GM19351 (cell line): ENCODE data around the gene SCAMP4.

Experiments used
- ATAC-seq: cut with Tn5 transposase; IDR thresholded peaks from one replicate; pipeline ENCODE4 v1.9.1; 2021; ENCODE audit warnings: mild to moderate bottlenecking, moderate library complexity; ENCODE audit not compliant: unreplicated experiment

SCAMP4 gene

DNA sequence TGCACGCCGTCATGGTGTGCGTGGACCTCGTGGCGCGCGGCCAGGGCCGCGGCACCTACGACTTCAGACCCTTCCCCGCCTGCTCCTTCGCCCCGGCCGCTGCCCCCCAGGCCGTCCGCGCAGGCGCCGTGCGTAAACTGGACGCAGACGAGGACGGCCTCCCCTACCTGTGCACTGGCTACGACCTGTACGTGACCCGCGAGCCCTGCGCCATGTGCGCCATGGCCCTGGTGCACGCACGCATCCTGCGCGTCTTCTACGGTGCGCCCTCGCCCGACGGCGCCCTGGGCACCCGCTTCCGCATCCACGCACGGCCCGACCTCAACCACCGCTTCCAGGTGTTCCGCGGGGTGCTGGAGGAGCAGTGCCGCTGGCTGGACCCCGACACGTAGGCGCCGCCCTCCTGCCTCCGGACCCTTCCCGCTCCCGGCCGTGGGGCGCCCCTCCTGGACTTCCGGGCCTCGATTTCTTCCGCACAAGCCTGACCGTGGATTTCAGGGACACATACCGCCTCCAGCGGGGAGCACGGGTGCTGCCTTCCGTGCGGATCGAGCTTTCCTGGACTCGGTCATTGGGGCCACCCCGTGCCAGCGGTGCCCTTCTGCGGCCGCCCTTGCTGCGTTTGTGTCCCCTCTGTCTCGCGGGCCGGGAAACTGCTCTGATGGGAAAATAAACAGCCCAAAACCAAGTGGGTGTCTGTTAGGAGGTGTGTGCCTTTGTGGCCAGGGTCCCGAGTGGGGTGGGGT lies 7.7 kb downstream of the SCAMP4 start:
- no peak for ATAC-seq

DNA sequence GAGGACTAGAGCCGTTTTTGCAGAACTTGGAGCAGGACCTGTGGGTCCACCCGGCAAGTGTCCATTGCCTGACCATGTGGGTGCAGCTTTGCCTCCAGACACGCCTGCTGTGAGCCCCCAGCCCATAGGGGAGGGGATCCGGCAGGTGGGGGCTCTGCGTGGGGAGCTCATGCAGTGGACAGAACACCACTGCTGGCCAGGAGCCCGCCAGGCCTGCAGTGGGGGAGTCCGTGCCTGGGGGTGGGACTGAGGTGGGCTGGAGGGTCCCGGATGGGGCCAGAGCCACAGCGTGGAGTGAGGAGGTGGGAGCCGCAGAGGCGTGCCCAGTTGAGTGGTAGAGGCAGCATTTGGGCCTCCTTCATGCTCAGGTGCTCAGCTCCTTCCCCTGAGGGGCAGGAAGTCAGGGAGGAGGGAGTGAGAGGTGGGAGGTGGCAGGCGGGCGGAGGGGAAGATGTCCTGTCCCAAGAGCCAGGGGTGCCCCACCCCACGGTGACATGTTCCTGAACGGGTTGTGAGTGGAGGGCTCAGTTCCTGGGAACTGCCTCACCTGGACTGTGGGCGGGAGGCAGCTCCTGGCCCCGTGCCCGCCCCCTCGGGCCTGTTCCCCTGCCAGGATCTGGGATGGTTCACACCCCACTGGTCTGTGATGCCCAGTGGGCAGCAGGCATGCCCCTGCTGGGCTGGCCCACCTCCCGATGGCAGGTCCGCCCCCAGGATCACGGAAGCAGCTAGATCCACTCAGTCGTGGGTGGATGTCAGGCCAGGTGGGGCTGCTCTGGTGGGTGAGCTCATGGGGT lies 8.8 kb downstream of the SCAMP4 start:
- no peak for ATAC-seq

DNA sequence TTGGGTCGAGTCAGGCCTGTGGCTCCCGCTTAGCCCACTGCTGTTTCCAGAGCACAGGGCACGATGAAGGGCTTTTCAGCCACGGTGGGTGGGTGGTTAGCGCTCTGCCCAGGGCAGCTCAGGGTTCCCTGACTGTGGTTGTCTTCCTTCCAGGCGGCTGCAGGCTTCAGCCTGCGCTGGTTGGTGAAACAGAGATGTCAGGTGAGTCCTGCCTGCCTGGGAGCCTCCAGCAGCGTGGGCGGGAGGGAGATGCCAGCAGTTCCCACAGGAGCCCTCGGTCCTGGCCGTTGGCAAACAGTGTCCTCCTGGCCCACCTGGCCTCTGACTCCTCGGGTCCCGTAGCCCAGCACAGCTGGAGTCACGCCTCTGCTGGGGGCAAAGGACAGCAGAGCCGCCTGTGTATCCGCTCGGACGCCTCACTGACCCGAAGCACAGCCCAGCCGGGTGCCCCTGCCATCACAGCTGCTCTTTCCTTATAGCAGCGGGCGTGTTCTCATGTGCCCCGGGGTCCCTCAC lies 9.7 kb downstream of the SCAMP4 start:
- ATAC-seq = no peak

DNA sequence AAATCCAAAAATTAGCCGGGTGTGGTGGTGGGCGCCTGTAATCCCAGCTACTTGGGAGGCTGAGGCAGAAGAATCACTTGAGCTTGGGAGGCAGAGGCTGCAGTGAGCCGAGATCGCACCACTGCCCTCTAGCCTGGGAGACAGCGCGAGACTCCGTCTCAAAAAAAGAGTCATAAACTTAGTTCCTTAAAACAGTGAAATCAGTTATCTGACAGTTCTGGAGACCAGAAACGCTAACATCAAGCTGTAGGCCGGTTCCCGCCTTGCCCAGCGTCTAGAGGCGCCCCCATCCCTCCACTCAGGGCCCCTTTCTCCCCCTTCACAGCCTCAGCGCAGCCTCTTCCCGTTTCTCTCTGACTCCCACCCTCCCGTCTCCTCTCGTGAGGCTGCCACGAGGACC lies 11.9 kb downstream of the SCAMP4 start:
- no peak for ATAC-seq

GRCh38 chr19:1917926-1918325 lies 12.7 kb downstream of the SCAMP4 start:
- ATAC-seq = no peak

DNA sequence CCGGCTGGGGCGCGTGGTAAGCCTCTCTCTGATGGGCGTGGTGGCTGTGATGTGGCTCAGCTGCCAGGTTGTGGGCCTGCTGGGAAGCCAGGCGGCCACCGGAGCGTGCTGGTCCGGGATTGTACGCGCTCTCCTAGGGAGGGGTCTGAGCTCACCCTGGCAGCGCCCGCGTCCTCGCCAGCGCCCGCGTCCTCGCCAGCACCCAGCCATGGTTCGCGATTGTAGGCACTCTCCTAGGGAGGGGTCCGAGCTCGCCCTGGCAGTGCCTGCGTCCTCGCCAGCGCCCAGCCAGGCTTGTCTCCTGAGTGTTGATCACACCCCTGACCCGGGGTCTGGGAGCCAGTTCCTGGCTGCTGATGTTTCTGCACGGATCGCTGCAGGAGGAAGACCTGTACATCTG lies 13.8 kb downstream of the SCAMP4 start:
- ATAC-seq = no peak

GRCh38 chr19:1920644-1921043 lies 15.4 kb downstream of the SCAMP4 start:
- no peak for ATAC-seq

GRCh38 chr19:1921326-1921725 lies 16.1 kb downstream of the SCAMP4 start:
- ATAC-seq = no peak

DNA sequence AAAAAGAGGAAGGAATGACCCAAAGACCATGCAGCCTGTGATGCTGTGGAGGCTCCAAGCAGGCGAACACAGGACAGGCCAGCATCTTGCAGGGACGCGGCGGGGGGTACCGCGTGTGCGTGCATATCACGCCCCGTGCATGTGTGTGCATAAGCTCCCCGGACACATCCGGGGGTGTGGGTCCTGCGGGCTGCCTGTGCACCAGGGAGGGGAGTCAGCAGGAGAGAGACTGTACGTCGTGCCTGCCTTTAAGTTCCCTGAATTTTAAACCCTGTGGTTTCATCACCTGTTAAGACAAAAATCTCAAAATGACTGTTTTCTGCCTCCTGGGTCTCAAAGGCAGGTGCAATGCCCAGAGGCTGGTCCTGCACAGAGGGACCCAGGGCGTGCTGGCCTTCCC lies 16.6 kb downstream of the SCAMP4 start:
- ATAC-seq = no peak

DNA sequence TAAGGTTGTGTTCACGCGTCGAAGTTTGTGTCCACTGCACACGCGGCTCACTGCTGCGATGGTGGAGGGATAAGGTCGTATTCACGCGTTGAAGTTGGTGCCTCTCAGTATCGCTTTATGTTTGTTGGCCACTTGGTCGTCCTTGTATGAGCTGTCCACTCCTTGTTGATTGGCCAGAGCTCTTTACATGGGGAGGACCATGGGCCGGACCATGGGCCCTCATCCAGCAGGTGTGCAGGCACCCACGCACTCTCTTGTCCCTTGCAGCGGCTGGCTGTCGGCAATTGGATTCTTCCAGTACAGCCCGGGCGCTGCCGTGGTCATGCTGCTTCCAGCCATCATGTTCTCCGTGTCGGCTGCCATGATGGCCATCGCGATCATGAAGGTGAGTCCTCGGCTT lies 17.6 kb downstream of the SCAMP4 start:
- ATAC-seq = no peak

DNA sequence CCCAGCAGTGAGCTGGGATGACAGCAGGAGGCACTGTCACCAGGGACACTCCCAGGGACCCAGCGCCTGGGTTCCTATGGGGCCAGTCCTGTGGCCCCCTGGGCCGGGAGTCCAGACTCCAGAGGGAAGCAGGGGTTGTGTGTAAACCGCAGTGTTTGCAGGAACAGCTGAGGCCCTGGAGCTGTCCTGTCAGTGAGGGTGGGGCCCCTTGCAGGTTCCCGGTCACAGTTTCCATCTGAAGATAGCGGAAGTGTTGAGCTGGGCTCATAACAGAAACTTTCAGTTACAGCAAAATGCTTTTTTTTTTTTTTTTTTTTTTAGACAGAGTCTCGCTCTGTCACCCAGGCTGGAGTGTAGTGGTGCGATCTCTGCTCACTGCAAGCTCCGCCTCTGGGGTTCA lies 18.1 kb downstream of the SCAMP4 start:
- no peak for ATAC-seq

GRCh38 chr19:1924320-1924961 lies 19.2 kb downstream of the SCAMP4 start:
- ATAC-seq = no peak

DNA sequence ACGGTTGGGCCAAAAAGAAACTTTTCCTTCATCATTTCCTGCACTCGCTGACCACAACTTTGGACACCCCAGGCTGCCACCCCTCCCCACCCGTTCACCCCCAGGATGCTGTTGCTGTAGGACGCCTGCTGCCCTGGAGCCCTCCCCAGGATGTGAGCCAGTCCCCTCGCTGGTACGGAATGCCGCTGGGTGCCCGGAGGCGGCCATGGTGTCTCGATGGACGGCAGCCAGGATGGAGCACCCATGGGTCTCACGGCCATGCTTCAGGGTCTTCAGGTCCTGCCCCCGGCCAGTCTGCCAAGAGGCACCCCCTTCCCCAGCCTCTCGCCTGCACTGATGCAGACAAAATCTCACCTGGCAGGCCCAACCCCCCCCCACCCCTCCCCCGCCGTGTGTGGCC lies 20.3 kb downstream of the SCAMP4 start:
- no peak for ATAC-seq

DNA sequence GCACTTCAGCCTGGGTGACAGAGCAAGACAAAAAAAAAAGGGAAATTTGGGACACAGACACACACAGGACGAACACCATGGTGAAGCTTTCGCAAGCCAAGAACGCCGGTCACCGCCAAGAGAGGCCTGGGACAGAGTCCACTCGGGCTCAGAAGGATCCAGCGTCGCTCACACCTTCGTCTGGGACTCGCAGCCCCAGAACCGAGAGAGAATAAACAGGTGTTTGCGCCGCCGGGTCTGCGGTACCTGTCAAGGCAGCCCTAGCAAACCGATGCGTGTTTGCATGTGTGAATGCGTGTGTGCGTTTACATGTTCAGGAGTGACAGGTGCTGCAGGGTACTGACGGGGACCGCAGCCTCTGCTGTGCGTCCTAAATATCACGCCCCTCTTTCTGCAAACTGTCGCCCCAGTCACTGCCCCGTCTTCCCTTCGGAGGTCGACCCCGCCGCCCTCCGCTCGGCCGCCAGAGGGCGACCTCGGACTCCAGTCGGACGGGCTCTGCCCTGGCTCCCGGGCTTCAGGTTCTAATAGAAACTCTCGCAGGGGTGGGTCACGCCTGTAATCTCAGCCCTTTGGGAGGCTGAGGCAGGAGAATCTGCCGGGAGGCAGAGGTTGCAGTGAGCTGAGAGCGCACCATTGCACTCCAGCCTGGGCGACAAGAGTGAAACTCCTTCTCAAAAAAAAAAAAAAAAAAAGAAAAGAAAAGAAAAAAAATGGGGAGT lies 24.0 kb downstream of the SCAMP4 start:
- no peak for ATAC-seq

DNA sequence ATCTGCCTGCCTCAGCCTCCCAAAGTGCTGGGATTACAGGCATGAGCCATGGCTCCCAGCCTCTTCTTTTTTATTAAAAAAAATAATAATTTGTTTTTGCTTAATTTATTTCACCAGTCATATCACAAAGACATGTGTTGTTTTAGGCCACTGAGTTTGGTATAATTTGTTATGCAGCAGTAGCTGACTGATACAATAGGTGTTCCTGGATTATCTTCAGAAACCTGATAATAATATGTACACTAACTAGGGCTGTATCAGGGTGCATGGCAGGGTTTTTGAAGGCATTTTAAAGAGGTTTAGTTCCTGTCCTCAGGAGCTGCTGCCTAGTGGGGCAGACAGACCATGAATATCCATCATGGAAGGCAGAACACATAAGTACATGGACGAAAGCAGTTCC lies 26.2 kb downstream of the SCAMP4 start:
- ATAC-seq = no peak

- no peak for ATAC-seq
These were observed 27.2 kb downstream of the SCAMP4 start for GRCh38 chr19:1932395-1932794.

DNA sequence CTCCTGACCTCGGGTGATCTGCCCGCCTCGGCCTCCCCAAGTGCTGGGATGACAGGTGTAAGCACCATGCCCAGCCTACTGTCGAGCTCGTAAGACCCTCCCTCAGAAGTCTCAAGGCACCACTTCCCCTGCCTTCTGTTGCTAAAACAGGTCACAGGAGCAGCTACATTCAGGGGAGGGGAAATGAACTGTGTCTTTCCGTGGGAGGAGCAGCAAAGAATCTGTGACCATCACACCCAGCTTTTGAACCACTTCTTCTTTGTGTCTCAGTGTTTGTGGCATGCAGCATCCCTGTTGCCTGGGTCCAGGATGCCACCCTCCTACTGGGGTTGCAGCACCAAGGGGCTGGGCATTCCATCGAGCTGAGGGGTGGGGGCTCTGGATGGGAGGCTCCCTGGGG lies 28.0 kb downstream of the SCAMP4 start:
- no peak for ATAC-seq

DNA sequence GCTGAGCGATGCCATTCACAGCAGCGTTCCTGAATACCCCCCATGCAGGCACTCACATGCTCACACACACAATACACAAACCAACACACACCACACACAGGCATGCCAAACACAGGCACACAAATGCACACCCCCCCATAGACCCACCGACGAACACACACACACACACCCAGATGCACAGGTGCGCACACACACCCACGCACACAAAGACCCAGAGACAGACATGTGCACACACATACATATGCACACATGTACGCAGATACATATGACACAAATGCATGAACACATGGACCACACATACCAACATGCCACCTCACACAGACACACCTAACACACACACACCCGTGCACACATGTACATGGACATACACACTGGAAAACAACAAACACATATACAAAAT lies 28.7 kb downstream of the SCAMP4 start:
- ATAC-seq = no peak

DNA sequence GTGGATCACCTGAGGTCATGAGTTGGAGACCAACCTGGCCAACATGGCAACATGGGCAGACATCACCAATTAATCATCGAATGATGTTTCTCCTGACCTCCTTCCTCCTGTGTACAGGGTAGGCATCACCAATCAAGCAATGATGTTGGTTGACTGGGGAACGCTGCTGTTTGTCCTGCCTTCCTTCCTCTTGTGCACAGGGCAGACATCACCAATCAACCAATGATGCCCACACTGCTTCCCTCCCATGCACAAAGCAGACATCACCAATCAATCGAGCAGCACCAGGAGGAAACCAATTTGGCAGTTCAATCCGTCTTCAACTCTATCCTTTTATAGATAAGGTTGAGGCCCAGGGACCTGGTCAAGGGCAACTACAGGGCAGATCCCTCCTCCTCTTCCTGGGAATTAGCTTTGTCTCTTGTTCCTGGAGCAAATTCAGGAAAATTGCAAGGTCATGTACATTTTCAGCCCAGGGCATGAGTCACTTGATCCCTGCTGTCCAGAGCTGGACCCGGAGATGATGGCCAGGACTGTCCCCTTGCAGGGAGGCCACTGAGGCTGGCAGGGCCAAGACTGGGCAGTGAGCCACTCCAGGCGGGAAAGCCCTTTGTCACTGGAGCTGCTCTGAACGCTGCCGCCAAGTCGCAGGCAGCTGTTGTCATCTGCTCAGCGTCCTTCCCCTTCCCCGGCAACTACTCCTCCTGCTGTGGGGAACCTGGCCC lies 30.4 kb downstream of the SCAMP4 start:
- no peak for ATAC-seq

DNA sequence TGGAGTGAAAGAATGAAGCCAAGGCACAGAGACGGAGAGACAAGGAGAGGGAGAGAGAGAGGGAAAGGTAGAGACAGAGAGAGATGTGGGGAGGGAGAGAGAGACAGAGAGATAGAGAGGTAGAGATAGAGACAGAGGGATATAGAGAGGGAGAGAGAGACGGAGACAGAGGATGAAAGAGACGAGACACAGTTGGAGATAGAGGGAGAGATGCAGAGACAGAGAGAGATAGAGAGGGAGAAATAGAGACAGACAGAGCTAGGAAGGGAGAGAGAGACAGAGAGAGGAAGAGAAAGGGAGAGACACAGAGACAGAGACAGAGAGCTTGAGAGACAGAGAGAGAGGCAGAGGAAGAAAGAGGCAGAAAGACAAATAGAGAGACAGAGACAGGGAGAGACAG lies 31.2 kb downstream of the SCAMP4 start:
- no peak for ATAC-seq
